ENCODE results near the gene ITGA5. TPM values are rescaled to one million over a fixed set of nuclear protein-coding genes. Genes with fewer than 3 reads are reported as not detected.

The ITGA5 gene
- total and polyA plus RNA-seq, 2 experiments from 2014 or later: 7.3 to 23.7 TPM

DNA sequence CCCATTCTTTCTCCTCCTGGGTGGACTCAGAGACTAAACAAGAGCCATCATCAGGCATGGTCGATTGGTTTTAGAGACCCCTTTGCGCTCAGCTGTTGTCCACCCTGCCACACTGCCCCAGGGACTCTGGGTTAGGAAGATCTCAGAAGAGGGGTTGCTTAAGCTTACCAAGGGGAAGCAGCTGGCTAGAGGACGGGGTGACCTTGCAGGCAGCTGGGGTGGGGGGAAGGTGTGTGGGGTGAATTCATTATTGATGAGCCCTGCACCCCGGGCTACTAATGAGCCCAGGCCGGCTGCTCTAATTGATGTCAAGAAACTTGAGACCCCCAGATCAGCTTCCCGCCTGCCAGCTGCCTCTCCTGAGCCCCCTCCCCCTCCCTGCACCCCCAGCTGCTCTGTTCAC lies 25.9 kb downstream of the ITGA5 start:
- Histone ChIP-seq H3K9me2 (ENCODE audit: insufficient read depth) (0 out of 2 replicates have a peak, but pooled peaks cover 9% of the 10 kb centered on the region), H3K27me3 (ENCODE audit: insufficient read depth) (peaks cover 18% of the 10 kb centered on the region), H3K27ac (ENCODE audit: low read depth) (no peak overlapping the region), H3F3A (replicated peaks; ENCODE audit: low read depth) (peaks cover 10% of the 10 kb centered on the region; the same call in 1 of the 2 replicates), H3K4me1 (ENCODE audit: insufficient read depth) (peaks cover 45% of the 10 kb centered on the region), H2AFZ (no peak overlapping the region), H3K36me3 (ENCODE audit: insufficient read depth) (0 out of 2 replicates have a peak, but pooled peaks cover 3% of the 10 kb centered on the region), H3K4me3 (no peak overlapping the region), H3K79me2 (replicated peaks; ENCODE audit: insufficient read depth) (no peaks in the 10 kb centered on the region), H4K20me1 (replicated peaks; ENCODE audit: insufficient read depth) (no peaks in the 10 kb centered on the region; the same call in 1 of the 2 replicates), H3K4me2 (peak overlapping the region; percentile 60)
- Mint-ChIP-seq H3K9me3 (no peaks in the 10 kb centered on the region), H3K4me3 (no peak overlapping the region), H3K36me3 (ENCODE audit: low read depth) (peaks cover 30% of the 10 kb centered on the region), H3K27me3 (ENCODE audit: insufficient read depth, low read depth, poor library complexity) (peaks cover 20% of the 10 kb centered on the region), H3K4me1 (peaks cover 49% of the 10 kb centered on the region), H3K27ac (no peak overlapping the region)
- DNase-seq (ENCODE audit: low spot score): no peak
- no peak for ATAC-seq
- TF ChIP-seq STAT1 (IDR thresholded peaks at IDR 0.05; ENCODE audit: unreplicated experiment): no peak
- no peak for TF ChIP-seq NANOG (IDR thresholded peaks at IDR 0.05; ENCODE audit: borderline replicate concordance)
- TF ChIP-seq ZNF114 (CRISPR knock-in tag; IDR thresholded peaks at IDR 0.05): no peak
- no peak for TF ChIP-seq ZNF331 (CRISPR knock-in tag; IDR thresholded peaks at IDR 0.05; ENCODE audit: low read depth)
- TF ChIP-seq JUNB (IDR thresholded peaks at IDR 0.05; ENCODE audit: unreplicated experiment): no peak
- no peak for TF ChIP-seq EZH2 (IDR thresholded peaks at IDR 0.05; ENCODE audit: low read depth, unreplicated experiment)
- TF ChIP-seq CREB1 (CRISPR knock-in tag; IDR thresholded peaks at IDR 0.05; ENCODE audit: low read depth): no peak

DNA sequence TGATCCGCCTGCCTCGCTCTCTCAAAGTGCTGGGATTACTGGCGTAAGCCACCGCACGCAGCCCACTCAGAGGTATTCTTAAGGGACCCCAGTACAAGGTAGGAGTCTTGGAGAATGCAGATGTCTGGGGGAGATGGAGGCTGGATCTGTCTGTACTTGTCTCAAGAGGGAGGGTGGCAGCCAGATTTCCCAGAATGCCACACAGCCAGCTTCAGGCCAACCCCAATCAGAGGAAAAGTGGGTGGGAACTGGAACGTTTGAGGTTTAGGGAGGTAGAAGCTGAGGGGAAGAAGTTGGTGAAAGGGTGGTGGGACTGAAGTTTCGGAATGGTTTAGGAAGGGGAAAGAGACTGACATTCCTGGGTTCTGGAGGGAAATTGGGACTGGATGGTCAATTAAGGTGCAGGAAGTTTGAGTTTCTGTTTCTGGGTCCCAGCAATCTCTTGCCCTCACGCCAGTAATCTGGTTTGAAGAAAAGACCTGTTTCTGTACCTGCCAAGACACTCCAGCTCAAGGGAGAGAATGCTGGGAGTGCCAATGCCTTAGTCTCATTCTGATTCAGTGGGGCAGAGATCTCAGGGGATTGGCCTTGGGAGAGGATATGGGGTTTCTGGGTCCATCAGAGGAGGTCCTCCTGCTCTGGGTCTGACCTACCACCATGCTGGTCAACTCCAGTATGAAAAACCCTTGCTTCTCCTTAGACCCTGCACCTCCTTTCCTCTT lies 26.4 kb downstream of the ITGA5 start:
- Mint-ChIP-seq H3K36me3 (ENCODE audit: low read depth) (peaks cover 24% of the 10 kb centered on the region), H3K4me3 (0 out of 3 replicates have a peak overlapping the region, but pooled peaks have one; percentile 9), H3K9me3 (no peaks in the 10 kb centered on the region), H3K27me3 (ENCODE audit: insufficient read depth, low read depth, poor library complexity) (peaks cover 21% of the 10 kb centered on the region), H3K27ac (no peak overlapping the region), H3K4me1 (peaks cover 54% of the 10 kb centered on the region)
- H3K4me3 ChIP-seq: no peak overlapping the region
- no peaks in the 10 kb centered on the region for H3K79me2 ChIP-seq (replicated peaks; ENCODE audit: insufficient read depth)
- H3F3A ChIP-seq (replicated peaks; ENCODE audit: low read depth): peaks cover 13% of the 10 kb centered on the region; the same call in 1 of the 2 replicates
- no peak for ATAC-seq
- no peak for DNase-seq (ENCODE audit: low spot score)
- no peak overlapping the region for H2AFZ ChIP-seq
- no peaks in the 10 kb centered on the region; the same call in 1 of the 2 replicates for H4K20me1 ChIP-seq (replicated peaks; ENCODE audit: insufficient read depth)
- peaks cover 51% of the 10 kb centered on the region for H3K4me1 ChIP-seq (ENCODE audit: insufficient read depth)
- no peaks in the 10 kb centered on the region for H3K36me3 ChIP-seq (ENCODE audit: insufficient read depth)
- no peak overlapping the region for H3K4me2 ChIP-seq
- H3K9me2 ChIP-seq (ENCODE audit: insufficient read depth): 0 out of 2 replicates have a peak, but pooled peaks cover 9% of the 10 kb centered on the region
- peaks cover 18% of the 10 kb centered on the region for H3K27me3 ChIP-seq (ENCODE audit: insufficient read depth)
- no peak overlapping the region for H3K27ac ChIP-seq (ENCODE audit: low read depth)
- TF ChIP-seq, protein P1, sequence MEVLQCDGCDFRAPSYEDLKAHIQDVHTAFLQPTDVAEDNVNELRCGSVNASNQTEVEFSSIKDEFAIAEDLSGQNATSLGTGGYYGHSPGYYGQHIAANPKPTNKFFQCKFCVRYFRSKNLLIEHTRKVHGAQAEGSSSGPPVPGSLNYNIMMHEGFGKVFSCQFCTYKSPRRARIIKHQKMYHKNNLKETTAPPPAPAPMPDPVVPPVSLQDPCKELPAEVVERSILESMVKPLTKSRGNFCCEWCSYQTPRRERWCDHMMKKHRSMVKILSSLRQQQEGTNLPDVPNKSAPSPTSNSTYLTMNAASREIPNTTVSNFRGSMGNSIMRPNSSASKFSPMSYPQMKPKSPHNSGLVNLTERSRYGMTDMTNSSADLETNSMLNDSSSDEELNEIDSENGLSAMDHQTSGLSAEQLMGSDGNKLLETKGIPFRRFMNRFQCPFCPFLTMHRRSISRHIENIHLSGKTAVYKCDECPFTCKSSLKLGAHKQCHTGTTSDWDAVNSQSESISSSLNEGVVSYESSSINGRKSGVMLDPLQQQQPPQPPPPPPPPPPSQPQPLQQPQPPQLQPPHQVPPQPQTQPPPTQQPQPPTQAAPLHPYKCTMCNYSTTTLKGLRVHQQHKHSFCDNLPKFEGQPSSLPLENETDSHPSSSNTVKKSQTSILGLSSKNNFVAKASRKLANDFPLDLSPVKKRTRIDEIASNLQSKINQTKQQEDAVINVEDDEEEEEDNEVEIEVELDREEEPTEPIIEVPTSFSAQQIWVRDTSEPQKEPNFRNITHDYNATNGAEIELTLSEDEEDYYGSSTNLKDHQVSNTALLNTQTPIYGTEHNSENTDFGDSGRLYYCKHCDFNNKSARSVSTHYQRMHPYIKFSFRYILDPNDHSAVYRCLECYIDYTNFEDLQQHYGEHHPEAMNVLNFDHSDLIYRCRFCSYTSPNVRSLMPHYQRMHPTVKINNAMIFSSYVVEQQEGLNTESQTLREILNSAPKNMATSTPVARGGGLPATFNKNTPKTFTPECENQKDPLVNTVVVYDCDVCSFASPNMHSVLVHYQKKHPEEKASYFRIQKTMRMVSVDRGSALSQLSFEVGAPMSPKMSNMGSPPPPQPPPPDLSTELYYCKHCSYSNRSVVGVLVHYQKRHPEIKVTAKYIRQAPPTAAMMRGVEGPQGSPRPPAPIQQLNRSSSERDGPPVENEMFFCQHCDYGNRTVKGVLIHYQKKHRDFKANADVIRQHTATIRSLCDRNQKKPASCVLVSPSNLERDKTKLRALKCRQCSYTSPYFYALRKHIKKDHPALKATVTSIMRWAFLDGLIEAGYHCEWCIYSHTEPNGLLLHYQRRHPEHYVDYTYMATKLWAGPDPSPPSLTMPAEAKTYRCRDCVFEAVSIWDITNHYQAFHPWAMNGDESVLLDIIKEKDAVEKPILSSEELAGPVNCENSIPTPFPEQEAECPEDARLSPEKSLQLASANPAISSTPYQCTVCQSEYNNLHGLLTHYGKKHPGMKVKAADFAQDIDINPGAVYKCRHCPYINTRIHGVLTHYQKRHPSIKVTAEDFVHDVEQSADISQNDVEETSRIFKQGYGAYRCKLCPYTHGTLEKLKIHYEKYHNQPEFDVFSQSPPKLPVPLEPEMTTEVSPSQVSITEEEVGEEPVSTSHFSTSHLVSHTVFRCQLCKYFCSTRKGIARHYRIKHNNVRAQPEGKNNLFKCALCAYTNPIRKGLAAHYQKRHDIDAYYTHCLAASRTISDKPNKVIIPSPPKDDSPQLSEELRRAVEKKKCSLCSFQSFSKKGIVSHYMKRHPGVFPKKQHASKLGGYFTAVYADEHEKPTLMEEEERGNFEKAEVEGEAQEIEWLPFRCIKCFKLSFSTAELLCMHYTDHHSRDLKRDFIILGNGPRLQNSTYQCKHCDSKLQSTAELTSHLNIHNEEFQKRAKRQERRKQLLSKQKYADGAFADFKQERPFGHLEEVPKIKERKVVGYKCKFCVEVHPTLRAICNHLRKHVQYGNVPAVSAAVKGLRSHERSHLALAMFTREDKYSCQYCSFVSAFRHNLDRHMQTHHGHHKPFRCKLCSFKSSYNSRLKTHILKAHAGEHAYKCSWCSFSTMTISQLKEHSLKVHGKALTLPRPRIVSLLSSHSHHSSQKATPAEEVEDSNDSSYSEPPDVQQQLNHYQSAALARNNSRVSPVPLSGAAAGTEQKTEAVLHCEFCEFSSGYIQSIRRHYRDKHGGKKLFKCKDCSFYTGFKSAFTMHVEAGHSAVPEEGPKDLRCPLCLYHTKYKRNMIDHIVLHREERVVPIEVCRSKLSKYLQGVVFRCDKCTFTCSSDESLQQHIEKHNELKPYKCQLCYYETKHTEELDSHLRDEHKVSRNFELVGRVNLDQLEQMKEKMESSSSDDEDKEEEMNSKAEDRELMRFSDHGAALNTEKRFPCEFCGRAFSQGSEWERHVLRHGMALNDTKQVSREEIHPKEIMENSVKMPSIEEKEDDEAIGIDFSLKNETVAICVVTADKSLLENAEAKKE (CRISPR knock-in tag; IDR thresholded peaks at IDR 0.05): no peak
- no peak for TF ChIP-seq EZH2 (IDR thresholded peaks at IDR 0.05; ENCODE audit: low read depth, unreplicated experiment)
- TF ChIP-seq POLR2AphosphoS5 (IDR thresholded peaks at IDR 0.05; ENCODE audit: low read depth): no peak
- TF ChIP-seq CREB1 (CRISPR knock-in tag; IDR thresholded peaks at IDR 0.05; ENCODE audit: low read depth): no peak
- TF ChIP-seq, protein P2, sequence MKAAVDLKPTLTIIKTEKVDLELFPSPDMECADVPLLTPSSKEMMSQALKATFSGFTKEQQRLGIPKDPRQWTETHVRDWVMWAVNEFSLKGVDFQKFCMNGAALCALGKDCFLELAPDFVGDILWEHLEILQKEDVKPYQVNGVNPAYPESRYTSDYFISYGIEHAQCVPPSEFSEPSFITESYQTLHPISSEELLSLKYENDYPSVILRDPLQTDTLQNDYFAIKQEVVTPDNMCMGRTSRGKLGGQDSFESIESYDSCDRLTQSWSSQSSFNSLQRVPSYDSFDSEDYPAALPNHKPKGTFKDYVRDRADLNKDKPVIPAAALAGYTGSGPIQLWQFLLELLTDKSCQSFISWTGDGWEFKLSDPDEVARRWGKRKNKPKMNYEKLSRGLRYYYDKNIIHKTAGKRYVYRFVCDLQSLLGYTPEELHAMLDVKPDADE (IDR thresholded peaks at IDR 0.05): no peak
- no peak for TF ChIP-seq JUNB (IDR thresholded peaks at IDR 0.05; ENCODE audit: unreplicated experiment)
- TF ChIP-seq EZH2phosphoT487 (IDR thresholded peaks at IDR 0.05; ENCODE audit: unreplicated experiment): no peak
- TF ChIP-seq ZNF331 (CRISPR knock-in tag; IDR thresholded peaks at IDR 0.05; ENCODE audit: low read depth): no peak
